Keratinocyte (primary cell): ENCODE results near the gene ZNF682. TPM values are rescaled to one million over a fixed set of nuclear protein-coding genes. Genes with fewer than 3 reads are reported as not detected.
"Not testable (repeated sequence)": the region's sequence is repeated elsewhere in the genome, so short reads cannot be mapped to it uniquely, and the experiment has no call there.

Experiments
- DNase-seq: peaks from one replicate; pipeline ENCODE4 v3.0.0-alpha.2; 2011; ENCODE audit warnings: low read depth, missing footprints, low spot score
- FAIRE-seq: peaks from 2 replicates; lab custom pipeline; 2011; peaks lifted over from hg19 to GRCh38; lab: Jason Lieb, UNC
- H2AFZ ChIP-seq: 2 replicates; pipeline ENCODE4 v1.6.0; 2012; ENCODE audit warnings: low read length, control low read depth, inconsistent platforms; ENCODE audit not compliant: control insufficient read depth
- H3K27ac ChIP-seq: 2 replicates; pipeline ENCODE4 v1.5.1; 2011; ENCODE audit warnings: low read length; ENCODE audit not compliant: control insufficient read depth, insufficient read depth
- H3K27me3 ChIP-seq: 3 replicates; pipeline ENCODE4 v1.6.0; 2011; ENCODE audit warnings: low read length; ENCODE audit not compliant: control insufficient read depth, insufficient read depth; ENCODE audit errors: extremely low read depth
- H3K36me3 ChIP-seq, 2 experiments: 2 replicates in 1 of 2; 3 replicates in 1 of 2; pipeline ENCODE4 v1.5.1; 2011; ENCODE audit warnings: low read length in 2 of 2, mild to moderate bottlenecking in 1 of 2; ENCODE audit not compliant: control insufficient read depth in 2 of 2, insufficient read depth in 2 of 2; ENCODE audit errors: extremely low read depth in 1 of 2
- H3K4me1 ChIP-seq: 3 replicates; pipeline ENCODE4 v1.5.1; 2011; ENCODE audit warnings: low read length; ENCODE audit not compliant: control insufficient read depth, insufficient read depth; ENCODE audit errors: extremely low read depth
- H3K4me2 ChIP-seq: 3 replicates; pipeline ENCODE4 v1.6.0; 2011; ENCODE audit warnings: low read depth, low read length; ENCODE audit not compliant: control insufficient read depth, insufficient read depth; ENCODE audit errors: extremely low read depth
- H3K4me3 ChIP-seq, 3 experiments: fragments of 200-600 bp in 1 of 3; sonication (generic) in 1 of 3; 2 replicates in 2 of 3; 3 replicates in 1 of 3; pipeline ENCODE4 v1.5.1; 2011 to 2016; ENCODE audit warnings: low read length in 3 of 3, mild to moderate bottlenecking in 3 of 3, control low read depth in 2 of 3, inconsistent platforms in 1 of 3, low read depth in 1 of 3, mixed read lengths in 1 of 3, mixed run types in 1 of 3, moderate library complexity in 1 of 3; ENCODE audit not compliant: control insufficient read depth in 2 of 3, insufficient read depth in 2 of 3; ENCODE audit errors: extremely low read depth in 1 of 3
- H3K79me2 ChIP-seq: 2 replicates; pipeline ENCODE4 v1.6.0; 2012; ENCODE audit warnings: low read length; ENCODE audit not compliant: control insufficient read depth, insufficient read depth
- H3K9ac ChIP-seq: 3 replicates; pipeline ENCODE4 v1.6.0; 2011; ENCODE audit warnings: low read length; ENCODE audit not compliant: control insufficient read depth, insufficient read depth; ENCODE audit errors: extremely low read depth
- H3K9me1 ChIP-seq: 3 replicates; pipeline ENCODE4 v1.6.0; 2011; ENCODE audit warnings: low read length; ENCODE audit not compliant: control insufficient read depth, insufficient read depth; ENCODE audit errors: extremely low read depth
- H3K9me3 ChIP-seq: 2 replicates; pipeline ENCODE4 v1.5.1; 2012; ENCODE audit warnings: low read depth, low read length; ENCODE audit not compliant: control insufficient read depth
- H4K20me1 ChIP-seq: 3 replicates; pipeline ENCODE4 v1.6.0; 2011; ENCODE audit warnings: low read length; ENCODE audit not compliant: control insufficient read depth, insufficient read depth; ENCODE audit errors: extremely low read depth
- EZH2 ChIP-seq: IDR thresholded peaks from one replicate; pipeline ENCODE4 v1.6.1; 2012; ENCODE audit warnings: inconsistent platforms, mild to moderate bottlenecking, low read length, moderate library complexity
- dilution Hi-C: fragments of 300-500 bp; cut with MboI; formaldehyde crosslinking; loops from one replicate; pipeline ENCODE4 v1.7.0; 2020; ENCODE audit warnings: low sequenced_read_pairs; ENCODE audit not compliant: extremely low pct_ligation_motif_present
- polyA plus RNA-seq, 5 experiments: library from polyadenylated mRNA; depleted of rRNA in 3 of 5; stranded (reverse) in 3 of 5; stranded (forward) in 1 of 5; unstranded in 1 of 5; fragments of >200 nt; gene quantifications; 1 replicate in 1 of 5; 2 replicates in 3 of 5; 3 replicates in 1 of 5; pipeline versions ENCODE4 v1.2.1 to v1.2.3, GENCODE V29; 2011 to 2012; ENCODE audit warnings: missing spikeins in 2 of 5, low read depth in 1 of 5, low replicate concordance in 1 of 5
- TF ChIP-seq, protein P1 (sequence below), 3 experiments: IDR thresholded peaks in 1 of 3; conservative IDR thresholded peaks in 1 of 3; optimal IDR thresholded peaks in 1 of 3; 2 replicates in 2 of 3; 3 replicates in 1 of 3; pipeline versions ENCODE3 to v1.5.1; 2011; ENCODE audit warnings: low read length in 3 of 3, mild to moderate bottlenecking in 3 of 3, moderate library complexity in 2 of 3, control low read depth in 1 of 3, inconsistent platforms in 1 of 3; ENCODE audit not compliant: insufficient read depth in 2 of 3; ENCODE audit errors: extremely low read depth in 1 of 3

Gene ZNF682
- polyA plus RNA-seq, 1 donor (not counting 4 experiments of a cell fraction or from before 2014, with no cell fraction given) = 6.0 TPM

DNA sequence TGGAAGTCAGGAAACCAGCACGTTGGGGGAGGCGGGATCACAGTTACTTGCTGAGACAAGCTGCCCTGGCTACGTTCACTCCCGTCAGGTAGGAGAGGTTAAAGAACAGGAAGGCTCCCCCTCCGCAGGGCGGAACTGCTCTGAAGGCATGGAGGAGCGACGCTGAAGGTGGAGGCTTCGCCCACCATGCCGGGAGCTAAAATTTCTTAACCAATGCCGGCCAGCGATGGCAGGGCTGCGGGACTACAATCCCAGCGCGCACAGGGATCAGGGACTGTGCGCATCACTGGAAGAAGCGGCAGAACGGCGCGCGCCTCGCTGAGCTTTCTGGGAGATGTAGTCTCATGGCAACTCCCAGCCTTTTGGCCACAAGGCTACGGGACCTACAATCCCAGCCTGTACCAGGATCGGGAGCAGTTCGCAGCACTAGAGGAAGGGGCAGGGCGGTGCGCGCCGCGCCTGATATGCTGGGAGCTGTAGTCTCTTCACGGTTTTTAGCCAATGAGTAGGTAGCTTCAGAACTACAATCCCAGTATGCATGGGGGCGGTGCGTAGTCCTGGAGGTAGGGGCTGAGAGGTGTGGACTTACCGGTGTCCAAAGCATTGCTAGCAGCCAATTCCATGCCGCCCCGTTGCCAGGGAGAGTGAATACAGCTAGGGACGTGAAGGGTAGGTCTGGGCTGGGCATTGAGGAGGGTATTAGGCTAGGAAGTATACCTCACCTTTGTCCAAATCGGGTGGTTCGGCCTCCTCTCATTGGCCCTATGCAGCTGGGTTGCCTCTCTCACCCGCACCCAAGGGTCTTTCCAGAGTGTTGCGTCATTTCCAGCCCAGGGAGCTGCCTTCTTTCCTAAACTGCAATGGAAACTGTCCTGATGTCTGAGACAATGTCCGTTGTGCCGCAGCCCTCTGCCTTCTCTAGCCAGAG, 12.8 kb upstream of the ZNF682 start:
- peak overlapping the region; percentile 55 to 87 (median 75) for H3K4me3 ChIP-seq
- peaks cover 3% of the 10 kb centered on the region for H3K4me1 ChIP-seq
- peak; percentile 83 for DNase-seq
- no peaks in the 10 kb centered on the region for H3K9me3 ChIP-seq
- TF ChIP-seq, protein P1, sequence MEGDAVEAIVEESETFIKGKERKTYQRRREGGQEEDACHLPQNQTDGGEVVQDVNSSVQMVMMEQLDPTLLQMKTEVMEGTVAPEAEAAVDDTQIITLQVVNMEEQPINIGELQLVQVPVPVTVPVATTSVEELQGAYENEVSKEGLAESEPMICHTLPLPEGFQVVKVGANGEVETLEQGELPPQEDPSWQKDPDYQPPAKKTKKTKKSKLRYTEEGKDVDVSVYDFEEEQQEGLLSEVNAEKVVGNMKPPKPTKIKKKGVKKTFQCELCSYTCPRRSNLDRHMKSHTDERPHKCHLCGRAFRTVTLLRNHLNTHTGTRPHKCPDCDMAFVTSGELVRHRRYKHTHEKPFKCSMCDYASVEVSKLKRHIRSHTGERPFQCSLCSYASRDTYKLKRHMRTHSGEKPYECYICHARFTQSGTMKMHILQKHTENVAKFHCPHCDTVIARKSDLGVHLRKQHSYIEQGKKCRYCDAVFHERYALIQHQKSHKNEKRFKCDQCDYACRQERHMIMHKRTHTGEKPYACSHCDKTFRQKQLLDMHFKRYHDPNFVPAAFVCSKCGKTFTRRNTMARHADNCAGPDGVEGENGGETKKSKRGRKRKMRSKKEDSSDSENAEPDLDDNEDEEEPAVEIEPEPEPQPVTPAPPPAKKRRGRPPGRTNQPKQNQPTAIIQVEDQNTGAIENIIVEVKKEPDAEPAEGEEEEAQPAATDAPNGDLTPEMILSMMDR (optimal IDR thresholded peaks at IDR 0.05 in 1 of 3, IDR thresholded peaks at IDR 0.05 in 1 of 3, conservative IDR thresholded peaks at IDR 0.05 in 1 of 3; ENCODE audit: extremely low read depth in 1 of 3, insufficient read depth in 2 of 3, low read length in 3 of 3) = no peak
- TF ChIP-seq EZH2 = no peak
- FAIRE-seq = peak; percentile 95
- H3K9me1 ChIP-seq = no peaks in the 10 kb centered on the region
- H3K4me2 ChIP-seq = peak overlapping the region; percentile 72
- peak overlapping the region; percentile 88 for H3K27ac ChIP-seq
- no peaks in the 10 kb centered on the region for H3K36me3 ChIP-seq
- peak overlapping the region; percentile 98 for H2AFZ ChIP-seq
- no peaks in the 10 kb centered on the region for H4K20me1 ChIP-seq
- peak overlapping the region; percentile 84 for H3K9ac ChIP-seq
- no peaks in the 10 kb centered on the region for H3K79me2 ChIP-seq
- dilution Hi-C loops = no loop called here
- H3K27me3 ChIP-seq = no peaks in the 10 kb centered on the region

DNA sequence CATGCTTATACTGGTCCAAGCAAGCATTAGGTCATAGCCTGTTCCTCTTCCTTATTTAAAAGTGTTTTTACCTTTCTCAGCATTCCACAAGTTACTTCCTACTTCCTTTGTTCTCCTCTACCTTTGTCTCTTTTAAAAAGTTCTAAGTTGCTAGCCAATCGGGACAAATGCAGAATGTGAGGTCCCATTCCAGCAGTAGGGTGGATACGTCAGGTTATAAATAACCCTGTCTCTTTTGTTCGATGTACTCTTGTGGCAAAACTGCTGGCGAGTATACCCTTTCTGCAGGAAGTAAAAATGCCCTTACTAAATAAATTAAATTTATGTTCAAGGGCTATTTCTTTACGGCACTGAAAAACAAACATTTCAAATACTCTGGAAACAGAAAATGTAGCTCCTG, 6.4 kb upstream of the ZNF682 start:
- H3K9me3 ChIP-seq, dilution Hi-C loops, H3K9ac ChIP-seq, H4K20me1 ChIP-seq, H3K4me1 ChIP-seq, H3K9me1 ChIP-seq, H3K27me3 ChIP-seq, FAIRE-seq, DNase-seq, H3K27ac ChIP-seq, H3K36me3 ChIP-seq, H3K79me2 ChIP-seq: not testable (repeated sequence)
- Histone ChIP-seq H3K4me2 (peak overlapping the region; percentile 35), H2AFZ (peak overlapping the region; percentile 80), H3K4me3 (peak overlapping the region in 1 of 3 experiments; percentile 14)
